HepG2 (cell line): ENCODE measurements around the gene PRR12. TPM values are rescaled to one million over a fixed set of nuclear protein-coding genes. Genes with fewer than 3 reads are reported as not detected.

ENCODE experiments used
- CENPX ChIP-seq: sonication (generic); formaldehyde crosslinking; IDR thresholded peaks from 2 replicates; pipeline ENCODE4 v1.9.0; 2021; ENCODE audit warnings: mild to moderate bottlenecking, missing genetic modification reagents, moderate library complexity
- EP300 ChIP-seq, 3 experiments: sonication (generic) in 1 of 3; formaldehyde crosslinking in 1 of 3; IDR thresholded peaks; 2 replicates each; pipeline versions ENCODE4 v1.5.1 to v1.6.1; 2011 to 2020; ENCODE audit warnings: low read depth in 2 of 3, low read length in 2 of 3, borderline replicate concordance in 1 of 3, improper control_type of control experiment in 1 of 3, mild to moderate bottlenecking in 1 of 3, missing genetic modification reagents in 1 of 3, moderate library complexity in 1 of 3
- HDAC1 ChIP-seq: sonication (generic); formaldehyde crosslinking; IDR thresholded peaks from 2 replicates; pipeline ENCODE4 v1.5.1; 2020; ENCODE audit warnings: mild to moderate bottlenecking, missing genetic modification reagents
- HMGXB4 ChIP-seq, 2 experiments: sonication (generic) in 1 of 2; formaldehyde crosslinking in 1 of 2; IDR thresholded peaks; 2 replicates each; pipeline versions ENCODE4 v1.4.0 to v1.6.1; 2018 to 2020; ENCODE audit warnings: missing genetic modification reagents in 2 of 2, borderline replicate concordance in 1 of 2, low read depth in 1 of 2, mild to moderate bottlenecking in 1 of 2, missing biosample characterization in 1 of 2
- KMT2B ChIP-seq: IDR thresholded peaks from 2 replicates; pipeline ENCODE4 v1.6.1; 2016; ENCODE audit warnings: missing genetic modification reagents, missing compliant biosample characterization
- MBNL3 ChIP-seq: fragments of 250-450 bp; sonication (Bioruptor Pico); conservative IDR thresholded peaks from 2 replicates; pipeline ENCODE4 v1.8.0; 2022; ENCODE audit warnings: mild to moderate bottlenecking, inconsistent platforms
- RAD21 ChIP-seq: fragments of 450-650 bp; formaldehyde crosslinking; IDR thresholded peaks from 2 replicates; pipeline ENCODE4 v1.5.0; 2020; ENCODE audit warnings: mild to moderate bottlenecking
- RBM39 ChIP-seq: fragments of 200-400 bp; formaldehyde crosslinking; IDR thresholded peaks from one replicate; pipeline ENCODE4 v1.6.1; 2018; ENCODE audit warnings: antibody characterized with exemption, mild to moderate bottlenecking, low read depth, low read length; ENCODE audit not compliant: poor library complexity, severe bottlenecking
- REPIN1 ChIP-seq: sonication (generic); formaldehyde crosslinking; IDR thresholded peaks from 2 replicates; pipeline ENCODE4 v1.8.0; 2022; ENCODE audit warnings: missing genetic modification reagents, low read depth, mild to moderate bottlenecking, borderline replicate concordance
- SIX4 ChIP-seq: sonication (generic); formaldehyde crosslinking; IDR thresholded peaks from 2 replicates; pipeline ENCODE4 v1.4.0; 2020; ENCODE audit warnings: missing genetic modification reagents
- SOX13 ChIP-seq, 3 experiments: fragments of 450-650 bp in 1 of 3; sonication (generic) in 1 of 3; formaldehyde crosslinking in 1 of 3; IDR thresholded peaks in 2 of 3; conservative IDR thresholded peaks in 1 of 3; 2 replicates each; pipeline versions ENCODE4 v1.5.0 to v1.6.1; 2016 to 2020; ENCODE audit warnings: antibody characterized with exemption in 1 of 3, mild to moderate bottlenecking in 1 of 3, missing compliant biosample characterization in 1 of 3, missing genetic modification reagents in 1 of 3, moderate library complexity in 1 of 3
- STAT5B ChIP-seq: sonication (generic); formaldehyde crosslinking; IDR thresholded peaks from 2 replicates; pipeline ENCODE4 v1.4.0; 2020; ENCODE audit warnings: missing genetic modification reagents
- TP53 ChIP-seq: sonication (generic); formaldehyde crosslinking; conservative IDR thresholded peaks from 2 replicates; pipeline ENCODE4 v1.4.0; 2020; ENCODE audit warnings: missing genetic modification reagents
- ZC3H13 ChIP-seq: sonication (generic); formaldehyde crosslinking; IDR thresholded peaks from 2 replicates; pipeline ENCODE4 v1.8.1; 2023; ENCODE audit warnings: mild to moderate bottlenecking, missing genetic modification reagents, moderate library complexity
- ZFYVE20 ChIP-seq: sonication (generic); formaldehyde crosslinking; IDR thresholded peaks from 2 replicates; pipeline ENCODE4 v1.8.0; 2023; ENCODE audit warnings: low read depth, mild to moderate bottlenecking, moderate library complexity, missing genetic modification reagents, borderline replicate concordance
- ZNF205 ChIP-seq: IDR thresholded peaks from 2 replicates; pipeline ENCODE4 v1.6.1; 2018; ENCODE audit warnings: missing biosample characterization, missing genetic modification reagents
- ZNF207 ChIP-seq: fragments of 450-650 bp; IDR thresholded peaks from 2 replicates; pipeline ENCODE4 v1.6.1; 2016; ENCODE audit warnings: antibody characterized with exemption, borderline replicate concordance
- ZNF224 ChIP-seq: sonication (generic); formaldehyde crosslinking; IDR thresholded peaks from 2 replicates; pipeline ENCODE4 v1.5.0; 2020; ENCODE audit warnings: mild to moderate bottlenecking, missing genetic modification reagents
- ZNF263 ChIP-seq: sonication (generic); formaldehyde crosslinking; IDR thresholded peaks from 2 replicates; pipeline ENCODE4 v1.4.0; 2020; ENCODE audit warnings: missing genetic modification reagents
- ZNF326 ChIP-seq: sonication (generic); formaldehyde crosslinking; IDR thresholded peaks from 2 replicates; pipeline ENCODE4 v1.4.0; 2020; ENCODE audit warnings: missing genetic modification reagents, borderline replicate concordance
- ZNF547 ChIP-seq: sonication (generic); formaldehyde crosslinking; IDR thresholded peaks from 2 replicates; pipeline ENCODE4 v1.5.1; 2020; ENCODE audit warnings: mild to moderate bottlenecking, missing genetic modification reagents
- ZNF569 ChIP-seq: sonication (generic); formaldehyde crosslinking; IDR thresholded peaks from 2 replicates; pipeline ENCODE4 v1.5.0; 2020; ENCODE audit warnings: mild to moderate bottlenecking, missing genetic modification reagents, moderate library complexity, borderline replicate concordance
- ZNF607 ChIP-seq: sonication (generic); formaldehyde crosslinking; IDR thresholded peaks from 2 replicates; pipeline ENCODE4 v1.5.1; 2020; ENCODE audit warnings: missing genetic modification reagents, mild to moderate bottlenecking, borderline replicate concordance
- ZNF652 ChIP-seq: IDR thresholded peaks from 2 replicates; pipeline ENCODE4 v1.6.1; 2016; ENCODE audit warnings: low read depth, borderline replicate concordance
- ZNF672 ChIP-seq: sonication (generic); formaldehyde crosslinking; IDR thresholded peaks from 2 replicates; pipeline ENCODE4 v1.8.1; 2022; ENCODE audit warnings: missing genetic modification reagents
- ZNF792 ChIP-seq: IDR thresholded peaks from 2 replicates; pipeline ENCODE4 v1.6.1; 2016
- polyA plus RNA-seq, 8 experiments: library from polyadenylated mRNA; depleted of rRNA in 3 of 8; stranded (reverse) in 7 of 8; unstranded in 1 of 8; fragments of >200 nt; fragmentation: Illumina TruSeq in 4 of 8; extraction: Trizol in 4 of 8; gene quantifications; 2 replicates each; pipeline versions ENCODE4 v1.2.1 to v1.2.3, GENCODE V29; 2011 to 2016; ENCODE audit warnings: low read depth in 4 of 8, missing spikeins in 1 of 8, mixed read lengths in 1 of 8; ENCODE audit not compliant: insufficient read depth in 1 of 8
- total RNA-seq, 5 experiments: library from RNA; depleted of rRNA; stranded (reverse); fragments of >200 nt; fragmentation: Illumina TruSeq; extraction: Trizol; gene quantifications; 2 replicates each; pipeline ENCODE4 v1.2.3, GENCODE V29; 2016; ENCODE audit warnings: low read depth in 1 of 5
- TF ChIP-seq, protein P1 (sequence below): IDR thresholded peaks from 2 replicates; pipeline ENCODE4 v1.6.1; 2016

PRR12 gene
- total and polyA plus RNA-seq, 2 of the 13 experiments (the other 11 are each of a cell fraction or from before 2014, with no cell fraction given), result 0.62 to 1.5 TPM

DNA sequence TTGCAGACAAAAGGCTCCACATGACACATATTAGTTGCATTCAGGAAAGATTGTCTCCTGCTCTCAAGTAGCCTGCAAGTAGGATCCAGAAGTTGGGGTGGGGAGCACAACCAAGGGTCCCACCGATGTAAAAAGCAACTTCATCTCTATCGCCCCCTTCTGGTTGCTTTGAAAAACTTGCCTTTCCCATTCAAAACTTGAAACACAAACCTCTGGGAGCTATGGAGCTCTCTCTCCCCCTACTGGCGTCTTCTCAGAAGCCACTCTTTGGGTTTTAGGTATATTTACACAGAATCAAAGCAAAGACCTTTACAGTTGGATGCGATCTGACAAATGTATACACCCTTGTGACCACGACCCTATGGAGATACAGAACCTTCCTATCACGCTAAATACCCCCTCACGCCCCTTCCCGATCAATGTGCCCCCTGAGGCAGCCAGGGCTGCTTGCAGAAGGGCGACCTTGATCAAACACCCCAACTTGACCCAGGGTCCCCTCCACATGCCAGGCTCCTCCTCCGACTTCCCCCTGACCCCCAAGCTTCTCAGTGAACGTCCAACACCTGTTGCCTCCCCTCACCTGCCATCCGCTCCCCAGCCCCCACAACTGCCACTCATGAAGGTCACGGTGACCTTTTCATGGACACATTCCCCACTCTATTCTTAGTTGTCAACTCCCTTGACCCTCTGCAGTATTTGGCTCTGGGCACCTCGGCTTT, 20.7 kb upstream of the PRR12 start (continued):
- TF ChIP-seq HMGXB4 (CRISPR knock-in tag; IDR thresholded peaks at IDR 0.05; ENCODE audit: borderline replicate concordance in 1 of 2, low read depth in 1 of 2) (peak; percentile 71 to 89), RAD21 (peak; percentile 90), ZNF672 (CRISPR knock-in tag) (no peak), TP53 (no peak), REPIN1 (peak; percentile 26; the same call in 1 of the 2 replicates), ZNF652 (CRISPR knock-in tag) (no peak; the same call in 1 of the 2 replicates), KMT2B (no peak), EP300 (IDR thresholded peaks at IDR 0.05; ENCODE audit: low read depth in 2 of 2, low read length in 2 of 2) (no peak), EP300 (CRISPR knock-in tag; IDR thresholded peaks at IDR 0.05; ENCODE audit: borderline replicate concordance) (no peak), ZNF569 (CRISPR knock-in tag) (no peak), ZNF207 (no peak), SIX4 (CRISPR knock-in tag) (no peak), ZFYVE20 (CRISPR knock-in tag) (no peak), ZNF792 (CRISPR knock-in tag) (0 out of 2 replicates have a peak, but pooled peaks have one; percentile 19), STAT5B (CRISPR knock-in tag) (no peak), ZNF205 (CRISPR knock-in tag) (0 out of 2 replicates have a peak, but pooled peaks have one; percentile 23), MBNL3 (no peak), ZNF224 (CRISPR knock-in tag) (no peak), ZC3H13 (no peak), HDAC1 (CRISPR knock-in tag) (no peak), RBM39 (no peak), ZNF607 (CRISPR knock-in tag) (0 out of 2 replicates have a peak, but pooled peaks have one; percentile 42), CENPX (CRISPR knock-in tag) (no peak), SOX13 (IDR thresholded peaks at IDR 0.05) (no peak), SOX13 (CRISPR knock-in tag; conservative IDR thresholded peaks at IDR 0.05 in 1 of 2, IDR thresholded peaks at IDR 0.05 in 1 of 2) (0 out of 4 replicates have a peak, but pooled peaks of 1 of the 2 experiments have one; percentile 30), ZNF326 (no peak), ZNF547 (CRISPR knock-in tag) (0 out of 2 replicates have a peak, but pooled peaks have one; percentile 19), ZNF263 (peak; percentile 54; the same call in 1 of the 2 replicates)
- TF ChIP-seq, protein P1, sequence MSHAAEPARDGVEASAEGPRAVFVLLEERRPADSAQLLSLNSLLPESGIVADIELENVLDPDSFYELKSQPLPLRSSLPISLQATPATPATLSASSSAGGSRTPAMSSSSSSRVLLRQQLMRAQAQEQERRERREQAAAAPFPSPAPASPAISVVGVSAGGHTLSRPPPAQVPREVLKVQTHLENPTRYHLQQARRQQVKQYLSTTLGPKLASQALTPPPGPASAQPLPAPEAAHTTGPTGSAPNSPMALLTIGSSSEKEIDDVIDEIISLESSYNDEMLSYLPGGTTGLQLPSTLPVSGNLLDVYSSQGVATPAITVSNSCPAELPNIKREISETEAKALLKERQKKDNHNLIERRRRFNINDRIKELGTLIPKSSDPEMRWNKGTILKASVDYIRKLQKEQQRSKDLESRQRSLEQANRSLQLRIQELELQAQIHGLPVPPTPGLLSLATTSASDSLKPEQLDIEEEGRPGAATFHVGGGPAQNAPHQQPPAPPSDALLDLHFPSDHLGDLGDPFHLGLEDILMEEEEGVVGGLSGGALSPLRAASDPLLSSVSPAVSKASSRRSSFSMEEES, result no peak
